ENCODE measurements around the gene TEN1. TPM values are rescaled to one million over a fixed set of nuclear protein-coding genes. Genes with fewer than 3 reads are reported as not detected.

TEN1 gene
- total RNA-seq, 1 donor from 2014 or later, result 10.3 TPM

DNA sequence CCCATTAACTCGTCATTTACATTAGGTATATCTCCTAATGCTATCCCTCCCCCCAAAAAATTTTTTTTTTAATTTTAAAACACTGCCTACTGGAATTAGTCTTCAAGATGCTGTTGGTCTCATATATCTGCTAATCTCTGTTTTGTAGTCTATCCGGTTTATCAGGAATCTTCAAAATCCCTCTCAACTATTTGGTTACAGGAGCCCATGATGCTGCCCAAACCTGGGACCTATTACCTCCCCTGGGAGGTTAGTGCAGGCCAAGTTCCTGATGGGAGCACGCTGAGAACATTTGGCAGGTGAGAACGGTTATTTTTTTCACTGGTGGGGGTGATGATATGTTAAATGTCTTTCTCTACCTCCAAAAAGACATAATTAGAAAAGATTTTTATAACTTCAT lies 6.9 kb downstream of the TEN1 start:
- no peak for TF ChIP-seq CTCF (IDR thresholded peaks at IDR 0.05)
- TF ChIP-seq POLR2A (IDR thresholded peaks at IDR 0.05), result no peak
- TF ChIP-seq POLR2AphosphoS5 (IDR thresholded peaks at IDR 0.05; ENCODE audit: insufficient read depth in 1 of 2, low read depth in 1 of 2), result no peak
- DNase-seq (ENCODE audit: extremely low spot score in 2 of 2), result no peak
- H3K36me3 ChIP-seq, result peaks cover 0 to 10% of the 10 kb centered on the region in 2 donors
- intact Hi-C loops (cut with DNase I), result no loop called here
- H3K4me3 ChIP-seq, result no peak overlapping the region
- H3K4me1 ChIP-seq, result peaks cover 29% of the 10 kb centered on the region
- H3K9me3 ChIP-seq, result no peaks in the 10 kb centered on the region
- no peaks in the 10 kb centered on the region for H3K27me3 ChIP-seq
- H3K27ac ChIP-seq, result no peak overlapping the region

DNA sequence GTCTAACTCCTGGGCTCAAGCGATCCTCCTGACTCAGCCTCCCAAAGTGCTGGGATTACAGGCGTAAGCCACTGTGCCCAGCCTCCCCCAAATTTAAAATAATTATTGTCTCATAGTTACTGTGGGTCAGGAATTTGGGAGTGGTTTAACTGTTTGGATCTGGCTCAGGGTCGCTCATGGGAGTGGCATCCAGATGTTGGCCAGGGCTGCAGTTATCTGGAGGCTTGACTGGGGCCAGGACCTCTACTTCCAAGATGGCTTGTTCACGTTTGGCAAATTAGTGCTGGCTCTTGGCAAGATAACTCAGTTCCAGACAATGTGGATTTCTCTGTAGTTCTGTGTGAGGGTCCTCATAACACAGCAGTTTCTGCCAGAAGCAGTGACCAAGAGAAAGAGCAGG lies 8.0 kb downstream of the TEN1 start:
- peaks cover 0 to 16% of the 10 kb centered on the region in 2 donors for H3K36me3 ChIP-seq

GRCh38 chr17:75991396-75991795 lies 12.4 kb downstream of the TEN1 start:
- H3K9me3 ChIP-seq, result no peaks in the 10 kb centered on the region
- no peak overlapping the region for H3K4me3 ChIP-seq
- intact Hi-C loops (cut with DNase I), result no loop called here
- H3K27me3 ChIP-seq, result no peaks in the 10 kb centered on the region
- peaks cover 0 to 16% of the 10 kb centered on the region in 2 donors for H3K36me3 ChIP-seq
- no peak overlapping the region for H3K27ac ChIP-seq
- no peak for TF ChIP-seq CTCF (IDR thresholded peaks at IDR 0.05)
- TF ChIP-seq POLR2AphosphoS5 (IDR thresholded peaks at IDR 0.05; ENCODE audit: insufficient read depth in 1 of 2, low read depth in 1 of 2), result no peak
- TF ChIP-seq POLR2A (IDR thresholded peaks at IDR 0.05), result no peak
- DNase-seq (ENCODE audit: extremely low spot score in 2 of 2), result no peak
- no peaks in the 10 kb centered on the region for H3K4me1 ChIP-seq

More for the DNA sequence above, 8.0 kb downstream of the TEN1 start:
- intact Hi-C loops (cut with DNase I), result no loop called here
- H3K4me1 ChIP-seq, result peaks cover 20% of the 10 kb centered on the region
- no peak overlapping the region for H3K4me3 ChIP-seq
- no peak for TF ChIP-seq POLR2AphosphoS5 (IDR thresholded peaks at IDR 0.05; ENCODE audit: insufficient read depth in 1 of 2, low read depth in 1 of 2)
- TF ChIP-seq CTCF (IDR thresholded peaks at IDR 0.05), result no peak
- TF ChIP-seq POLR2A (IDR thresholded peaks at IDR 0.05), result no peak
- H3K27ac ChIP-seq, result no peak overlapping the region
- no peaks in the 10 kb centered on the region for H3K27me3 ChIP-seq
- no peak for DNase-seq (ENCODE audit: extremely low spot score in 2 of 2)
- H3K9me3 ChIP-seq, result no peaks in the 10 kb centered on the region

GRCh38 chr17:75994802-75995370 lies 15.8 kb downstream of the TEN1 start:
- Histone ChIP-seq H3K9me3 (no peaks in the 10 kb centered on the region), H3K36me3 (peaks cover 0 to 5% of the 10 kb centered on the region in 2 donors), H3K27me3 (no peaks in the 10 kb centered on the region), H3K27ac (no peak overlapping the region), H3K4me3 (no peak overlapping the region), H3K4me1 (peaks cover 9% of the 10 kb centered on the region)
- TF ChIP-seq POLR2A (IDR thresholded peaks at IDR 0.05) (no peak), CTCF (IDR thresholded peaks at IDR 0.05) (no peak), POLR2AphosphoS5 (IDR thresholded peaks at IDR 0.05; ENCODE audit: insufficient read depth in 1 of 2, low read depth in 1 of 2) (no peak)
- intact Hi-C loops (cut with DNase I), result no loop called here
- DNase-seq (ENCODE audit: extremely low spot score in 2 of 2), result no peak

GRCh38 chr17:75995385-75995925 lies 16.4 kb downstream of the TEN1 start:
- TF ChIP-seq POLR2A (IDR thresholded peaks at IDR 0.05) (no peak), CTCF (IDR thresholded peaks at IDR 0.05) (no peak), POLR2AphosphoS5 (IDR thresholded peaks at IDR 0.05; ENCODE audit: insufficient read depth in 1 of 2, low read depth in 1 of 2) (no peak)
- Histone ChIP-seq H3K4me1 (peaks cover 13% of the 10 kb centered on the region), H3K36me3 (peaks cover 0 to 5% of the 10 kb centered on the region in 2 donors), H3K4me3 (no peak overlapping the region), H3K27me3 (no peaks in the 10 kb centered on the region), H3K9me3 (no peaks in the 10 kb centered on the region), H3K27ac (no peak overlapping the region)
- intact Hi-C loops (cut with DNase I), result no loop called here
- DNase-seq (ENCODE audit: extremely low spot score in 2 of 2), result no peak

All from vagina (tissue), 2 donors.